ENCODE measurements around the gene GTF2E1.

DNA sequence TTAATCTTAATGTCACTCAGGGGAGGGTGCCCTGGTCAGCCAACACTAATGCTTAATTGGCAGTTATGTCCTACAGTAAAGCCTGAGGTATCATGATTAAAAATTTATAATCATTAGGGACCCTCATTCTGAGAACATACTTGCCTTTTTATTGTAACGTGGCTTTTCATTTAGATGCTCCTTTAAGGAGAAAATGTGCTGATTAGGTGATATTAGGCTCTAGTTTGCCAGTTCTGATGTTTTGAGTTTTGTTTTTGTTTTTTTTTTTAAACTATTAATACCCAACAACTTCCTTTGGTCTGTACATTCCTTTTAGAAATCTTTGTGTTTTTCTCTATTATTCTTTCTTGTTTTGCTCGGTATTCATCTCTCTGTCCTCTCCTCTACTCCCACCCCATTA is 10.3 kb downstream of the GTF2E1 start:
- TF ChIP-seq, protein P1, sequence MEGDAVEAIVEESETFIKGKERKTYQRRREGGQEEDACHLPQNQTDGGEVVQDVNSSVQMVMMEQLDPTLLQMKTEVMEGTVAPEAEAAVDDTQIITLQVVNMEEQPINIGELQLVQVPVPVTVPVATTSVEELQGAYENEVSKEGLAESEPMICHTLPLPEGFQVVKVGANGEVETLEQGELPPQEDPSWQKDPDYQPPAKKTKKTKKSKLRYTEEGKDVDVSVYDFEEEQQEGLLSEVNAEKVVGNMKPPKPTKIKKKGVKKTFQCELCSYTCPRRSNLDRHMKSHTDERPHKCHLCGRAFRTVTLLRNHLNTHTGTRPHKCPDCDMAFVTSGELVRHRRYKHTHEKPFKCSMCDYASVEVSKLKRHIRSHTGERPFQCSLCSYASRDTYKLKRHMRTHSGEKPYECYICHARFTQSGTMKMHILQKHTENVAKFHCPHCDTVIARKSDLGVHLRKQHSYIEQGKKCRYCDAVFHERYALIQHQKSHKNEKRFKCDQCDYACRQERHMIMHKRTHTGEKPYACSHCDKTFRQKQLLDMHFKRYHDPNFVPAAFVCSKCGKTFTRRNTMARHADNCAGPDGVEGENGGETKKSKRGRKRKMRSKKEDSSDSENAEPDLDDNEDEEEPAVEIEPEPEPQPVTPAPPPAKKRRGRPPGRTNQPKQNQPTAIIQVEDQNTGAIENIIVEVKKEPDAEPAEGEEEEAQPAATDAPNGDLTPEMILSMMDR (IDR thresholded peaks at IDR 0.05) = no peak
- TF ChIP-seq POLR2A (IDR thresholded peaks at IDR 0.05) (no peak), POLR2AphosphoS5 (IDR thresholded peaks at IDR 0.05) (no peak)

Measured in gastroesophageal sphincter (tissue), 3 donors.